ENCODE data around the gene TMEM106B. TPM values are rescaled to one million over a fixed set of nuclear protein-coding genes. Genes with fewer than 3 reads are reported as not detected.

Gene TMEM106B
- total and polyA plus RNA-seq, 2 of the 4 experiments (the other 2 are of a cell fraction) = 24.7 to 59.5 TPM

- Histone ChIP-seq H3K4me1 (ENCODE audit: control insufficient read depth, insufficient read depth, low read length) (no peaks in the 10 kb centered on the region), H2AK9ac (replicated peaks; ENCODE audit: low read depth, low read length, poor library complexity) (no peak overlapping the region), H3K27ac (ENCODE audit: insufficient read depth, low read length) (no peak overlapping the region), H2BK120ac (ENCODE audit: low read depth, low read length) (no peak overlapping the region), H3K4ac (ENCODE audit: low read depth, low read length) (no peak overlapping the region), H4K5ac (ENCODE audit: low read depth, low read length) (no peak overlapping the region), H3K14ac (replicated peaks; ENCODE audit: low read depth, low read length) (no peak overlapping the region), H2AK5ac (ENCODE audit: low read depth, low read length) (no peak overlapping the region), H3K9me3 (ENCODE audit: control insufficient read depth, insufficient read depth, low read length) (no peaks in the 10 kb centered on the region), H4K8ac (ENCODE audit: low read depth in 2 of 2, low read length in 2 of 2) (no peak overlapping the region), H3K56ac (ENCODE audit: extremely low read depth, insufficient read depth, low read length) (no peak overlapping the region), H2BK5ac (ENCODE audit: low read depth, low read length, poor library complexity, severe bottlenecking) (no peak overlapping the region), H3K9me1 (ENCODE audit: insufficient read depth, low read length) (no peaks in the 10 kb centered on the region), H3K27me3 (ENCODE audit: control insufficient read depth, insufficient read depth, low read length) (no peaks in the 10 kb centered on the region), H2AFZ (replicated peaks; ENCODE audit: low read length, poor library complexity) (no peak overlapping the region), H4K20me1 (ENCODE audit: insufficient read depth, low read length) (no peaks in the 10 kb centered on the region), H3K9ac (ENCODE audit: low read depth, low read length) (no peak overlapping the region), H3K23ac (ENCODE audit: low read depth, low read length) (no peak overlapping the region), H3K36me3 (ENCODE audit: control insufficient read depth, insufficient read depth, low read length) (no peaks in the 10 kb centered on the region), H3K79me1 (ENCODE audit: low read depth in 1 of 2, low read length in 2 of 2) (no peaks in the 10 kb centered on the region), H3K4me2 (ENCODE audit: low read depth, low read length) (no peak overlapping the region), H4K91ac (ENCODE audit: insufficient read depth, low read depth, low read length) (no peak overlapping the region), H3K18ac (ENCODE audit: low read depth, low read length) (no peak overlapping the region), H3K4me3 (ENCODE audit: insufficient read depth, low read depth, low read length) (no peak overlapping the region), H2BK15ac (ENCODE audit: low read depth, low read length) (no peak overlapping the region), H2BK20ac (ENCODE audit: low read depth, low read length) (no peak overlapping the region)
- in situ Hi-C loops (cut with MboI; ENCODE audit: low sequenced_read_pairs) = no loop called here
- DNase-seq (no peak), ATAC-seq (ENCODE audit: low read depth) (no peak)
- no TSS peak for BruUV-seq (replicated peaks)
- intact Hi-C loops (cut with micrococcal nuclease) = no loop called here
- 82% methylated on average over 2 of the region's 9 CpGs; no CpG with 5 or more reads in 1 of the 2 experiments for WGBS, 2 experiments (ENCODE audit: extremely low coverage in 2 of 2, insufficient read length in 1 of 2)
- TF ChIP-seq SMC3 (IDR thresholded peaks at IDR 0.05; ENCODE audit: low read depth, low read length) = no peak
- no peak for TF ChIP-seq RCOR1 (IDR thresholded peaks at IDR 0.05; ENCODE audit: insufficient replicate concordance, low read length)
- no peak for TF ChIP-seq POLR2A (IDR thresholded peaks at IDR 0.05; ENCODE audit: low read depth, low read length)
- no peak for TF ChIP-seq MXI1 (IDR thresholded peaks at IDR 0.05; ENCODE audit: borderline replicate concordance, low read depth, low read length)
- TF ChIP-seq BHLHE40 (IDR thresholded peaks at IDR 0.05; ENCODE audit: low read depth, low read length) = no peak
- ChIA-PET CTCF (no interaction called here), POLR2A (ENCODE audit: unreplicated experiment) (no interaction called here)
- dilution Hi-C loops (cut with HindIII; ENCODE audit: low sequenced_read_pairs, unreplicated experiment) = no loop called here
Measured at GRCh38 chr7:12269100-12269895, 58.2 kb downstream of the TMEM106B start.

Data from IMR-90 (cell line).